Astrocyte (in vitro differentiated cells and primary cell): ENCODE results near the gene WDR27.

Source experiments
- CTCF ChIP-seq: IDR thresholded peaks from 2 replicates; pipeline ENCODE4 v1.5.1; 2011; ENCODE audit warnings: low read depth, mild to moderate bottlenecking, inconsistent platforms, low read length, moderate library complexity; ENCODE audit not compliant: insufficient read depth
- EZH2 ChIP-seq: IDR thresholded peaks from 2 replicates; pipeline ENCODE4 v1.6.1; 2012; ENCODE audit warnings: mild to moderate bottlenecking, low read length, inconsistent platforms; ENCODE audit not compliant: insufficient read depth

- TF ChIP-seq CTCF (no peak), EZH2 (no peak)
These were observed 83.0 kb downstream of the WDR27 start for GRCh38 chr6:169618526-169619490.
